ENCODE data around the gene KLHDC3.

- peak in 2 of 3 experiments; percentile 48 to 54; a peak in 2 of 4 replicates for TF ChIP-seq CTCF (IDR thresholded peaks at IDR 0.05; ENCODE audit: control extremely low read depth in 1 of 3, insufficient read depth in 1 of 3, low read depth in 1 of 3, low read length in 3 of 3)
- no peak for TF ChIP-seq SIRT6 (IDR thresholded peaks at IDR 0.05; ENCODE audit: low read length)
- TF ChIP-seq EP300 (IDR thresholded peaks at IDR 0.05; ENCODE audit: borderline replicate concordance in 1 of 2, low read depth in 2 of 2, low read length in 2 of 2), result no peak
- TF ChIP-seq FOSL1 (IDR thresholded peaks at IDR 0.05; ENCODE audit: insufficient read depth, low read depth, low read length), result no peak
- TF ChIP-seq YY1 (IDR thresholded peaks at IDR 0.05; ENCODE audit: low read depth, low read length), result no peak
- TF ChIP-seq JUND (IDR thresholded peaks at IDR 0.05; ENCODE audit: low read length), result no peak
- TF ChIP-seq SP4 (IDR thresholded peaks at IDR 0.05; ENCODE audit: low read length), result no peak
- TF ChIP-seq POLR2A (IDR thresholded peaks at IDR 0.05; ENCODE audit: control extremely low read depth in 1 of 2, low read depth in 2 of 2, low read length in 2 of 2), result no peak
- TF ChIP-seq CEBPB (IDR thresholded peaks at IDR 0.05; ENCODE audit: low read depth, low read length), result no peak
- TF ChIP-seq SP1 (IDR thresholded peaks at IDR 0.05; ENCODE audit: low read depth, low read length), result no peak
- no peak for TF ChIP-seq TAF1 (IDR thresholded peaks at IDR 0.05; ENCODE audit: low read depth, low read length)
- TF ChIP-seq KDM5A (IDR thresholded peaks at IDR 0.05; ENCODE audit: low read length), result no peak
Observed at GRCh38 chr6:43009124-43009523, 4.9 kb upstream of the KLHDC3 start.

Data from H1 (cell line).